A549 (cell line): ENCODE data around the gene NRG3. TPM values are rescaled to one million over a fixed set of nuclear protein-coding genes. Genes with fewer than 3 reads are reported as not detected.

ENCODE experiments used
- ATAC-seq, 2 experiments: fragments of 200-7000 bp in 1 of 2; fragments of >200 bp in 1 of 2; cut with Nextera tagmentation in 1 of 2; cut with Tn5 transposase in 1 of 2; 3 replicates each; pipeline versions ENCODE4 v1.8.0 to v1.9.1; 2018 to 2020; ENCODE audit warnings: mild to moderate bottlenecking in 1 of 2, moderate library complexity in 1 of 2
- CTCF ChIA-PET: fragments of 300-600 bp; sonication (Branson Sonifier 250); formaldehyde crosslinking; extraction: SDS; loops from one replicate; lab custom pipeline; 2021; ENCODE audit warnings: antibody characterized with exemption, inconsistent platforms; lab: Yijun Ruan, JAX
- POLR2A ChIA-PET: fragments of 350-600 bp; formaldehyde crosslinking; extraction: SDS; loops from one replicate; lab custom pipeline; 2021; ENCODE audit warnings: antibody characterized with exemption, inconsistent platforms; lab: Yijun Ruan, JAX
- DNase-seq, 2 experiments: peaks; one replicate each; pipeline versions ENCODE4 v3.0.0 to v3.0.0-alpha.2; 2011 to 2016; ENCODE audit warnings: low read depth in 1 of 2, low spot score in 1 of 2
- FAIRE-seq: peaks from 2 replicates; lab custom pipeline; 2011; peaks lifted over from hg19 to GRCh38; lab: Jason Lieb, UNC
- H3K27ac ChIP-seq, 2 experiments: fragments of >200 bp; sonication (Bioruptor Twin); formaldehyde crosslinking; 3 replicates each; pipeline ENCODE4 v1.5.1; 2016 to 2017
- H3K4me1 ChIP-seq: fragments of >200 bp; sonication (Bioruptor Twin); formaldehyde crosslinking; 3 replicates; pipeline ENCODE4 v1.6.1; 2016
- H3K4me2 ChIP-seq: fragments of >200 bp; sonication (Bioruptor Twin); formaldehyde crosslinking; 3 replicates; pipeline ENCODE4 v1.6.1; 2016
- H3K4me3 ChIP-seq: fragments of >200 bp; sonication (Bioruptor Twin); formaldehyde crosslinking; 3 replicates; pipeline ENCODE4 v1.5.1; 2016
- H3K9me3 ChIP-seq: fragments of >200 bp; sonication (Bioruptor Twin); formaldehyde crosslinking; 3 replicates; pipeline ENCODE4 v1.6.1; 2016
- CEBPB ChIP-seq, 2 experiments: fragments of >200 bp in 1 of 2; sonication (Bioruptor Twin) in 1 of 2; formaldehyde crosslinking in 1 of 2; IDR thresholded peaks; 2 replicates each; pipeline ENCODE4 v1.6.1; 2012 to 2016
- CHD2 ChIP-seq: fragments of 150-350 bp; IDR thresholded peaks from 2 replicates; pipeline ENCODE4 v1.6.1; 2014; ENCODE audit warnings: low read length; ENCODE audit not compliant: partially characterized antibody
- FOSL2 ChIP-seq, 2 experiments: fragments of 450-650 bp in 1 of 2; fragments of >200 bp in 1 of 2; sonication (Bioruptor Twin) in 1 of 2; formaldehyde crosslinking; IDR thresholded peaks; 2 replicates each; pipeline versions ENCODE4 v1.5.0 to v1.6.1; 2016 to 2020; ENCODE audit warnings: mild to moderate bottlenecking in 1 of 2, moderate library complexity in 1 of 2
- FOXS1 ChIP-seq: fragments of 250-450 bp; sonication (Bioruptor Pico); IDR thresholded peaks from 2 replicates; pipeline ENCODE4 v1.5.0; 2020; ENCODE audit warnings: mild to moderate bottlenecking, moderate library complexity
- HEYL ChIP-seq: fragments of 250-450 bp; sonication (Bioruptor Pico); IDR thresholded peaks from 2 replicates; pipeline ENCODE4 v1.8.0; 2021; ENCODE audit warnings: mild to moderate bottlenecking, moderate library complexity
- HOXA7 ChIP-seq: fragments of 250-450 bp; sonication (Bioruptor Pico); IDR thresholded peaks from 2 replicates; pipeline ENCODE4 v1.5.0; 2020; ENCODE audit warnings: mild to moderate bottlenecking, moderate library complexity
- HOXB13 ChIP-seq: fragments of 250-450 bp; sonication (Bioruptor Pico); IDR thresholded peaks from 2 replicates; pipeline ENCODE4 v1.5.0; 2020; ENCODE audit warnings: low read depth, mild to moderate bottlenecking, moderate library complexity
- HOXB5 ChIP-seq: fragments of 250-450 bp; sonication (Bioruptor Pico); IDR thresholded peaks from 2 replicates; pipeline ENCODE4 v1.5.0; 2020; ENCODE audit warnings: mild to moderate bottlenecking, moderate library complexity
- JUN ChIP-seq, 2 experiments: fragments of >200 bp; sonication (Bioruptor Twin); formaldehyde crosslinking; IDR thresholded peaks; 2 replicates in 1 of 2; 3 replicates in 1 of 2; pipeline ENCODE4 v1.6.1; 2016 to 2017
- KDM5A ChIP-seq: fragments of 200-600 bp; sonication (generic); IDR thresholded peaks from 2 replicates; pipeline ENCODE4 v1.6.1; 2016; ENCODE audit warnings: antibody characterized with exemption, mild to moderate bottlenecking
- MYC ChIP-seq: IDR thresholded peaks from 2 replicates; pipeline ENCODE4 v1.6.1; 2012; ENCODE audit warnings: mild to moderate bottlenecking, inconsistent platforms, low read length, improper control_type of control experiment, borderline replicate concordance
- NFE2L2 ChIP-seq: fragments of 150-350 bp; conservative IDR thresholded peaks from 2 replicates; pipeline ENCODE4 v1.6.1; 2014; ENCODE audit warnings: low read length
- NPAS2 ChIP-seq: fragments of 250-450 bp; sonication (Bioruptor Pico); IDR thresholded peaks from 2 replicates; pipeline ENCODE4 v1.8.0; 2022; ENCODE audit warnings: mild to moderate bottlenecking, moderate library complexity, borderline replicate concordance
- PHF8 ChIP-seq: fragments of 200-600 bp; sonication (generic); IDR thresholded peaks from 2 replicates; pipeline ENCODE4 v1.6.1; 2016; ENCODE audit warnings: low read depth, mild to moderate bottlenecking, antibody characterized with exemption, moderate library complexity, borderline replicate concordance
- RARB ChIP-seq: fragments of 250-450 bp; sonication (Bioruptor Pico); IDR thresholded peaks from 2 replicates; pipeline ENCODE4 v1.8.0; 2021; ENCODE audit warnings: mild to moderate bottlenecking, moderate library complexity
- SREBF2 ChIP-seq: fragments of 450-650 bp; IDR thresholded peaks from 2 replicates; pipeline ENCODE4 v1.6.1; 2014; ENCODE audit warnings: mild to moderate bottlenecking, moderate library complexity
- TFCP2L1 ChIP-seq: fragments of 250-450 bp; sonication (Bioruptor Pico); IDR thresholded peaks from 2 replicates; pipeline ENCODE4 v1.5.0; 2021; ENCODE audit warnings: mild to moderate bottlenecking
- ZC3H11A ChIP-seq: fragments of 450-650 bp; IDR thresholded peaks from 2 replicates; pipeline ENCODE4 v1.6.1; 2014; ENCODE audit warnings: antibody characterized with exemption, mild to moderate bottlenecking
- ZNF302 ChIP-seq: fragments of 250-450 bp; sonication (Bioruptor Pico); IDR thresholded peaks from 2 replicates; pipeline ENCODE4 v1.9.0; 2021; ENCODE audit warnings: inconsistent platforms, mild to moderate bottlenecking, moderate library complexity
- WGBS: methylation state at CpG from one replicate; pipeline ENCODE4 v1.1.6; 2017; ENCODE audit errors: missing lambda C conversion rate; 5-methylcytosine and 5-hydroxymethylcytosine counted together
- polyA plus RNA-seq, 4 experiments: library from polyadenylated mRNA; depleted of rRNA in 3 of 4; stranded (reverse); fragments of >200 nt; fragmentation: RNase III in 1 of 4; extraction: RNeasy Plus Mini Kit Qiagen cat#74134 plus additional on column Dnase treatment in 1 of 4; gene quantifications; 2 replicates in 3 of 4; 3 replicates in 1 of 4; pipeline ENCODE4 v1.2.3, GENCODE V29; 2011 to 2017
- TF ChIP-seq, protein P1 (sequence below): fragments of 450-650 bp; IDR thresholded peaks from 2 replicates; pipeline ENCODE4 v1.6.1; 2014; ENCODE audit warnings: antibody characterized with exemption
- TF ChIP-seq, protein P2 (sequence below): IDR thresholded peaks from 2 replicates; pipeline ENCODE4 v1.6.1; 2012
- TF ChIP-seq, protein P3 (sequence below): fragments of 200-600 bp; sonication (generic); IDR thresholded peaks from 2 replicates; pipeline ENCODE4 v1.6.1; 2016; ENCODE audit warnings: antibody characterized with exemption, mild to moderate bottlenecking, moderate library complexity
- TF ChIP-seq, protein P4 (sequence below): fragments of 250-450 bp; sonication (Bioruptor Pico); IDR thresholded peaks from 2 replicates; pipeline ENCODE4 v1.5.0; 2020; ENCODE audit warnings: low read depth, mild to moderate bottlenecking, moderate library complexity

Gene NRG3
- polyA plus RNA-seq, 2 of the 4 experiments (the other 2 are of a cell fraction) = not detected

DNA sequence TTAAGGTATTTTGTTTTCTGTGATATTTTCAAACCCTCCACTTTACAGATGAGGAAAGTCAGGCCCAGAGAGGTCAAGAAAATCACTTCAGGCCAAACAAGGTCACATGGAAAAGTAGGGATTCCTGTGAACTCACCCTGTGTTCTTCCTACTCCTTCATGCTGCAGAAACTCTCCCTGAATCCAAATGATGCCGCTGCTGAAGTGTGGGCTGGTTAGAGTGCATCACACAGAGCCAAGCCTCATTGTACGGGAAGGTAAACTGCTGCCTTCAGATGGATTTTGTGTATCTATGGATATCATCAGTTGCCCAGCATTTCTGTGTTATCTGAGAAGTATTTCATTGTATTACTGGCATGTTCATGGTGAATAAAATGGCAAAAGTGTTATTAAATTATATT lies 75.4 kb downstream of the NRG3 start:
- POLR2A ChIA-PET = no interaction called here
- Histone ChIP-seq H3K4me3 (no peak overlapping the region), H3K27ac (no peak overlapping the region), H3K4me2 (no peak overlapping the region), H3K4me1 (no peaks in the 10 kb centered on the region), H3K9me3 (no peaks in the 10 kb centered on the region)
- CTCF ChIA-PET = no interaction called here
- ATAC-seq = no peak
- 0% methylated on average over 2 of the region's 2 CpGs for WGBS
- no peak for FAIRE-seq
- no peak for DNase-seq
- TF ChIP-seq FOXS1 (no peak), MYC (no peak), HOXB5 (CRISPR knock-in tag) (no peak), CEBPB (IDR thresholded peaks at IDR 0.05) (no peak), NPAS2 (CRISPR knock-in tag) (no peak), ZNF302 (CRISPR knock-in tag) (no peak), HOXB13 (CRISPR knock-in tag) (no peak), FOSL2 (IDR thresholded peaks at IDR 0.05) (no peak), FOSL2 (CRISPR knock-in tag; IDR thresholded peaks at IDR 0.05) (no peak), HEYL (CRISPR knock-in tag) (no peak), NFE2L2 (no peak)
- TF ChIP-seq, protein P1, sequence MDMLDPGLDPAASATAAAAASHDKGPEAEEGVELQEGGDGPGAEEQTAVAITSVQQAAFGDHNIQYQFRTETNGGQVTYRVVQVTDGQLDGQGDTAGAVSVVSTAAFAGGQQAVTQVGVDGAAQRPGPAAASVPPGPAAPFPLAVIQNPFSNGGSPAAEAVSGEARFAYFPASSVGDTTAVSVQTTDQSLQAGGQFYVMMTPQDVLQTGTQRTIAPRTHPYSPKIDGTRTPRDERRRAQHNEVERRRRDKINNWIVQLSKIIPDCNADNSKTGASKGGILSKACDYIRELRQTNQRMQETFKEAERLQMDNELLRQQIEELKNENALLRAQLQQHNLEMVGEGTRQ = no peak

DNA sequence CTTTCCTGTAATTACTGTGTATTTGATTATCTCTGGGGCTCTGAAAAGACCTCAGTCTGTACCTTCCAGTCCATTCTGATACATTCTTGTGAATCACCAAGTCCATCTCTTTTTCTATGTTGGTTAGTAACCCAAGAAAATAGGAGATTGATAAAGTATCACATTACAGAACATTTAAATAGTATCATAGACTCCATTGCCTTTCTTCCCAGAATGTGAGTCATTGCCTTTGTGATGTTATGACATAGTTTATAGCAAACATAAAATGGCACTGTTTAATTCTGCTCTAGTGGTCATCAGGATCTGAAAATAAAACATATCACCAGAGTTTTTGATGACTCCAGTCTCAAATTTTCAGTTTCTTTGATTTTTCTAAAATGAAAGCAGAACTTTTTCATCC lies 78.4 kb downstream of the NRG3 start:
- ChIA-PET POLR2A (no interaction called here), CTCF (no interaction called here)
- FAIRE-seq (no peak), DNase-seq (no peak)
- no peaks in the 10 kb centered on the region for H3K9me3 ChIP-seq
- no peak overlapping the region for H3K4me2 ChIP-seq
- no peak overlapping the region for H3K4me3 ChIP-seq
- no peak overlapping the region for H3K27ac ChIP-seq
- TF ChIP-seq, protein P2, sequence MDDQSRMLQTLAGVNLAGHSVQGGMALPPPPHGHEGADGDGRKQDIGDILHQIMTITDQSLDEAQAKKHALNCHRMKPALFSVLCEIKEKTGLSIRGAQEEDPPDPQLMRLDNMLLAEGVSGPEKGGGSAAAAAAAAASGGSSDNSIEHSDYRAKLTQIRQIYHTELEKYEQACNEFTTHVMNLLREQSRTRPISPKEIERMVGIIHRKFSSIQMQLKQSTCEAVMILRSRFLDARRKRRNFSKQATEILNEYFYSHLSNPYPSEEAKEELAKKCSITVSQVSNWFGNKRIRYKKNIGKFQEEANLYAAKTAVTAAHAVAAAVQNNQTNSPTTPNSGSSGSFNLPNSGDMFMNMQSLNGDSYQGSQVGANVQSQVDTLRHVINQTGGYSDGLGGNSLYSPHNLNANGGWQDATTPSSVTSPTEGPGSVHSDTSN = no peak
- TF ChIP-seq, protein P3, sequence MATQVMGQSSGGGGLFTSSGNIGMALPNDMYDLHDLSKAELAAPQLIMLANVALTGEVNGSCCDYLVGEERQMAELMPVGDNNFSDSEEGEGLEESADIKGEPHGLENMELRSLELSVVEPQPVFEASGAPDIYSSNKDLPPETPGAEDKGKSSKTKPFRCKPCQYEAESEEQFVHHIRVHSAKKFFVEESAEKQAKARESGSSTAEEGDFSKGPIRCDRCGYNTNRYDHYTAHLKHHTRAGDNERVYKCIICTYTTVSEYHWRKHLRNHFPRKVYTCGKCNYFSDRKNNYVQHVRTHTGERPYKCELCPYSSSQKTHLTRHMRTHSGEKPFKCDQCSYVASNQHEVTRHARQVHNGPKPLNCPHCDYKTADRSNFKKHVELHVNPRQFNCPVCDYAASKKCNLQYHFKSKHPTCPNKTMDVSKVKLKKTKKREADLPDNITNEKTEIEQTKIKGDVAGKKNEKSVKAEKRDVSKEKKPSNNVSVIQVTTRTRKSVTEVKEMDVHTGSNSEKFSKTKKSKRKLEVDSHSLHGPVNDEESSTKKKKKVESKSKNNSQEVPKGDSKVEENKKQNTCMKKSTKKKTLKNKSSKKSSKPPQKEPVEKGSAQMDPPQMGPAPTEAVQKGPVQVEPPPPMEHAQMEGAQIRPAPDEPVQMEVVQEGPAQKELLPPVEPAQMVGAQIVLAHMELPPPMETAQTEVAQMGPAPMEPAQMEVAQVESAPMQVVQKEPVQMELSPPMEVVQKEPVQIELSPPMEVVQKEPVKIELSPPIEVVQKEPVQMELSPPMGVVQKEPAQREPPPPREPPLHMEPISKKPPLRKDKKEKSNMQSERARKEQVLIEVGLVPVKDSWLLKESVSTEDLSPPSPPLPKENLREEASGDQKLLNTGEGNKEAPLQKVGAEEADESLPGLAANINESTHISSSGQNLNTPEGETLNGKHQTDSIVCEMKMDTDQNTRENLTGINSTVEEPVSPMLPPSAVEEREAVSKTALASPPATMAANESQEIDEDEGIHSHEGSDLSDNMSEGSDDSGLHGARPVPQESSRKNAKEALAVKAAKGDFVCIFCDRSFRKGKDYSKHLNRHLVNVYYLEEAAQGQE = no peak
- TF ChIP-seq PHF8 (no peak), SREBF2 (no peak), HEYL (CRISPR knock-in tag) (no peak), FOXS1 (no peak), FOSL2 (IDR thresholded peaks at IDR 0.05) (no peak), FOSL2 (CRISPR knock-in tag; IDR thresholded peaks at IDR 0.05) (no peak), ZC3H11A (no peak), HOXA7 (CRISPR knock-in tag) (no peak), TFCP2L1 (CRISPR knock-in tag) (no peak), KDM5A (no peak), CEBPB (IDR thresholded peaks at IDR 0.05) (no peak), JUN (IDR thresholded peaks at IDR 0.05) (no peak), RARB (CRISPR knock-in tag) (no peak), CHD2 (no peak)
- TF ChIP-seq, protein P4, sequence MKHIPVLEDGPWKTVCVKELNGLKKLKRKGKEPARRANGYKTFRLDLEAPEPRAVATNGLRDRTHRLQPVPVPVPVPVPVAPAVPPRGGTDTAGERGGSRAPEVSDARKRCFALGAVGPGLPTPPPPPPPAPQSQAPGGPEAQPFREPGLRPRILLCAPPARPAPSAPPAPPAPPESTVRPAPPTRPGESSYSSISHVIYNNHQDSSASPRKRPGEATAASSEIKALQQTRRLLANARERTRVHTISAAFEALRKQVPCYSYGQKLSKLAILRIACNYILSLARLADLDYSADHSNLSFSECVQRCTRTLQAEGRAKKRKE (CRISPR knock-in tag) = no peak
- TF ChIP-seq, all 56 proteins: peak for 0
- H3K4me1 ChIP-seq = no peaks in the 10 kb centered on the region
- ATAC-seq = no peak
